SK-N-SH treated with all-trans-retinoic acid at 6 μM for 48 hours (cell line): Measurements from ENCODE around the gene MTAP.

ENCODE experiments used
- ATAC-seq: fragments of 200-7000 bp; cut with Tn5 transposase; 3 replicates; pipeline ENCODE4 v1.9.1; 2020; ENCODE audit warnings: mild to moderate bottlenecking, moderate library complexity
- ARNTL ChIP-seq: fragments of 450-650 bp; formaldehyde crosslinking; IDR thresholded peaks from 2 replicates; pipeline ENCODE4 v1.5.0; 2020; ENCODE audit warnings: low read depth, mild to moderate bottlenecking, moderate library complexity, borderline replicate concordance
- CSDC2 ChIP-seq: fragments of 250-450 bp; sonication (Bioruptor Pico); IDR thresholded peaks from 2 replicates; pipeline ENCODE4 v1.5.0; 2020; ENCODE audit warnings: mild to moderate bottlenecking, moderate library complexity
- ESRRG ChIP-seq: fragments of 250-450 bp; sonication (Bioruptor Pico); IDR thresholded peaks from 2 replicates; pipeline ENCODE4 v1.6.1; 2021; ENCODE audit warnings: mild to moderate bottlenecking
- GLIS3 ChIP-seq: fragments of 250-450 bp; sonication (Bioruptor Pico); IDR thresholded peaks from 2 replicates; pipeline ENCODE4 v1.5.0; 2020; ENCODE audit warnings: mild to moderate bottlenecking, moderate library complexity
- ISL1 ChIP-seq: fragments of 250-450 bp; sonication (Bioruptor Pico); IDR thresholded peaks from 2 replicates; pipeline ENCODE4 v2.1.2; 2022; ENCODE audit warnings: mild to moderate bottlenecking, moderate library complexity
- OSR1 ChIP-seq: fragments of 250-450 bp; sonication (Bioruptor Pico); IDR thresholded peaks from 2 replicates; pipeline ENCODE4 v1.8.0; 2022; ENCODE audit warnings: moderate library complexity, mild to moderate bottlenecking, inconsistent platforms
- PPARA ChIP-seq: fragments of 250-450 bp; sonication (Bioruptor Pico); IDR thresholded peaks from 2 replicates; pipeline ENCODE4 v1.5.0; 2020; ENCODE audit warnings: mild to moderate bottlenecking, borderline replicate concordance
- RARB ChIP-seq: fragments of 250-450 bp; sonication (Bioruptor Pico); IDR thresholded peaks from 2 replicates; pipeline ENCODE4 v1.8.0; 2021; ENCODE audit warnings: mild to moderate bottlenecking, moderate library complexity
- TCF4 ChIP-seq: fragments of 250-450 bp; sonication (Bioruptor Pico); IDR thresholded peaks from 2 replicates; pipeline ENCODE4 v1.8.0; 2021; ENCODE audit warnings: mild to moderate bottlenecking, moderate library complexity, borderline replicate concordance
- TOX ChIP-seq: fragments of 250-450 bp; sonication (Bioruptor Pico); IDR thresholded peaks from 2 replicates; pipeline ENCODE4 v1.8.0; 2021; ENCODE audit warnings: mild to moderate bottlenecking, moderate library complexity, borderline replicate concordance
- ZFP3 ChIP-seq: fragments of 250-450 bp; sonication (Bioruptor Pico); IDR thresholded peaks from 2 replicates; pipeline ENCODE4 v1.5.0; 2020; ENCODE audit warnings: mild to moderate bottlenecking, moderate library complexity
- ZFP30 ChIP-seq: fragments of 450-650 bp; formaldehyde crosslinking; IDR thresholded peaks from 2 replicates; pipeline ENCODE4 v1.5.0; 2022; ENCODE audit warnings: mild to moderate bottlenecking, moderate library complexity
- ZNF565 ChIP-seq: fragments of 450-650 bp; formaldehyde crosslinking; conservative IDR thresholded peaks from 2 replicates; pipeline ENCODE4 v1.5.0; 2020; ENCODE audit warnings: low read depth, mild to moderate bottlenecking, moderate library complexity
- ZNF70 ChIP-seq: fragments of 450-650 bp; formaldehyde crosslinking; IDR thresholded peaks from 2 replicates; pipeline ENCODE4 v1.5.0; 2020; ENCODE audit warnings: mild to moderate bottlenecking, moderate library complexity
- ZNF8 ChIP-seq: fragments of 450-650 bp; formaldehyde crosslinking; IDR thresholded peaks from 2 replicates; pipeline ENCODE4 v1.5.0; 2020; ENCODE audit warnings: mild to moderate bottlenecking, moderate library complexity
- TF ChIP-seq, protein P1 (sequence below): fragments of 250-450 bp; sonication (Bioruptor Pico); IDR thresholded peaks from 2 replicates; pipeline ENCODE4 v1.8.0; 2020; ENCODE audit warnings: mild to moderate bottlenecking, moderate library complexity, borderline replicate concordance
- TF ChIP-seq, protein P2 (sequence below): fragments of 250-450 bp; sonication (Bioruptor Pico); IDR thresholded peaks from 2 replicates; pipeline ENCODE4 v1.5.0; 2020; ENCODE audit warnings: mild to moderate bottlenecking, moderate library complexity
- TF ChIP-seq, protein P3 (sequence below): fragments of 250-450 bp; sonication (Bioruptor Pico); IDR thresholded peaks from 2 replicates; pipeline ENCODE4 v1.5.1; 2020; ENCODE audit warnings: low read depth, mild to moderate bottlenecking, moderate library complexity

MTAP gene

DNA sequence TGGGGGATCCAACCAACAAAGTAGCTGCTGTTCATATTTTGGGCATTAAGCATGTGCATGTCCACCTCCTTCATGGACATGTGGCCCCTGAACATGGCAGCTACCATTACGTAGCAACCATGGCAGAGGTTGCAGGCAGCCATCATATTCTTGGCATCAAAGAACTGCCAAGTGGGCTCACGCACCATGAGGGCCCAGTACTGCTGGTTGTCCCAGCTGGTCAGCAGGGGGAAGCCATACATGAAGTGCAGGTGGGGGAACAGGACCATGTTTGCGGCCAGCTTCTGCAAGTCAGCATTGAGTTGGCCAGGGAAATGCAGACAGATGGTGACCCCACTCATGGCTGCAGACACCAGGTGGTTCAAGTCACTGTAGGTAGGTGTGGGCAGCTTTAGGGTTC lies 9.5 kb downstream of the MTAP start:
- ATAC-seq = no peak
- TF ChIP-seq CSDC2 (no peak), ZNF565 (CRISPR knock-in tag) (no peak), PPARA (CRISPR knock-in tag) (no peak), ZFP3 (CRISPR knock-in tag) (no peak), ZNF70 (CRISPR knock-in tag) (no peak), ISL1 (CRISPR knock-in tag) (no peak), RARB (CRISPR knock-in tag) (no peak), ZNF8 (no peak), ESRRG (no peak), GLIS3 (no peak), TOX (CRISPR knock-in tag) (no peak), ARNTL (no peak)
- TF ChIP-seq, protein P1, sequence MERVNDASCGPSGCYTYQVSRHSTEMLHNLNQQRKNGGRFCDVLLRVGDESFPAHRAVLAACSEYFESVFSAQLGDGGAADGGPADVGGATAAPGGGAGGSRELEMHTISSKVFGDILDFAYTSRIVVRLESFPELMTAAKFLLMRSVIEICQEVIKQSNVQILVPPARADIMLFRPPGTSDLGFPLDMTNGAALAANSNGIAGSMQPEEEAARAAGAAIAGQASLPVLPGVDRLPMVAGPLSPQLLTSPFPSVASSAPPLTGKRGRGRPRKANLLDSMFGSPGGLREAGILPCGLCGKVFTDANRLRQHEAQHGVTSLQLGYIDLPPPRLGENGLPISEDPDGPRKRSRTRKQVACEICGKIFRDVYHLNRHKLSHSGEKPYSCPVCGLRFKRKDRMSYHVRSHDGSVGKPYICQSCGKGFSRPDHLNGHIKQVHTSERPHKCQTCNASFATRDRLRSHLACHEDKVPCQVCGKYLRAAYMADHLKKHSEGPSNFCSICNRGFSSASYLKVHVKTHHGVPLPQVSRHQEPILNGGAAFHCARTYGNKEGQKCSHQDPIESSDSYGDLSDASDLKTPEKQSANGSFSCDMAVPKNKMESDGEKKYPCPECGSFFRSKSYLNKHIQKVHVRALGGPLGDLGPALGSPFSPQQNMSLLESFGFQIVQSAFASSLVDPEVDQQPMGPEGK (CRISPR knock-in tag) = no peak
- TF ChIP-seq, protein P2, sequence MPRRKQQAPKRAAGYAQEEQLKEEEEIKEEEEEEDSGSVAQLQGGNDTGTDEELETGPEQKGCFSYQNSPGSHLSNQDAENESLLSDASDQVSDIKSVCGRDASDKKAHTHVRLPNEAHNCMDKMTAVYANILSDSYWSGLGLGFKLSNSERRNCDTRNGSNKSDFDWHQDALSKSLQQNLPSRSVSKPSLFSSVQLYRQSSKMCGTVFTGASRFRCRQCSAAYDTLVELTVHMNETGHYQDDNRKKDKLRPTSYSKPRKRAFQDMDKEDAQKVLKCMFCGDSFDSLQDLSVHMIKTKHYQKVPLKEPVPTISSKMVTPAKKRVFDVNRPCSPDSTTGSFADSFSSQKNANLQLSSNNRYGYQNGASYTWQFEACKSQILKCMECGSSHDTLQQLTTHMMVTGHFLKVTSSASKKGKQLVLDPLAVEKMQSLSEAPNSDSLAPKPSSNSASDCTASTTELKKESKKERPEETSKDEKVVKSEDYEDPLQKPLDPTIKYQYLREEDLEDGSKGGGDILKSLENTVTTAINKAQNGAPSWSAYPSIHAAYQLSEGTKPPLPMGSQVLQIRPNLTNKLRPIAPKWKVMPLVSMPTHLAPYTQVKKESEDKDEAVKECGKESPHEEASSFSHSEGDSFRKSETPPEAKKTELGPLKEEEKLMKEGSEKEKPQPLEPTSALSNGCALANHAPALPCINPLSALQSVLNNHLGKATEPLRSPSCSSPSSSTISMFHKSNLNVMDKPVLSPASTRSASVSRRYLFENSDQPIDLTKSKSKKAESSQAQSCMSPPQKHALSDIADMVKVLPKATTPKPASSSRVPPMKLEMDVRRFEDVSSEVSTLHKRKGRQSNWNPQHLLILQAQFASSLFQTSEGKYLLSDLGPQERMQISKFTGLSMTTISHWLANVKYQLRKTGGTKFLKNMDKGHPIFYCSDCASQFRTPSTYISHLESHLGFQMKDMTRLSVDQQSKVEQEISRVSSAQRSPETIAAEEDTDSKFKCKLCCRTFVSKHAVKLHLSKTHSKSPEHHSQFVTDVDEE (CRISPR knock-in tag) = no peak

DNA sequence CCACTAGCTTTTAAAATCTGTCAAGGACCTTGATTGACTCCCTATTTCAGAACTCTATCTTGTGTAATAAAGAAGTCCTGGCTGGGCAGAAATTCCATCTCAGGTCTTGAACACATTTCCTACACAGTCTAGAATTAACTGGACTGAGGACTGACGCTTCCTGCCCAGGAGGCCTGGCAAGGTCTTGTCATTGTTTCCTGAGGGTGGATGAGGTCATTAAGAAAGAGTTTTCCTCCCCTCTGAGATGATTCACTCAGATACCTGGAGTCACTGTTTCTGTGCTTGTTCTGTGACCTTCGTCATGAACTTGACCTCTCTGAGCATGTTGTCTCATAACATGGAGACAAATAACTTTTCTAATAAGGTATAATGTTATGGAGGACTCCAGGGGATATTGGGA lies 10.0 kb downstream of the MTAP start:
- ATAC-seq = peak; percentile 15; the same call in 2 of the 3 replicates
- no peak for TF ChIP-seq ZFP3 (CRISPR knock-in tag)

DNA sequence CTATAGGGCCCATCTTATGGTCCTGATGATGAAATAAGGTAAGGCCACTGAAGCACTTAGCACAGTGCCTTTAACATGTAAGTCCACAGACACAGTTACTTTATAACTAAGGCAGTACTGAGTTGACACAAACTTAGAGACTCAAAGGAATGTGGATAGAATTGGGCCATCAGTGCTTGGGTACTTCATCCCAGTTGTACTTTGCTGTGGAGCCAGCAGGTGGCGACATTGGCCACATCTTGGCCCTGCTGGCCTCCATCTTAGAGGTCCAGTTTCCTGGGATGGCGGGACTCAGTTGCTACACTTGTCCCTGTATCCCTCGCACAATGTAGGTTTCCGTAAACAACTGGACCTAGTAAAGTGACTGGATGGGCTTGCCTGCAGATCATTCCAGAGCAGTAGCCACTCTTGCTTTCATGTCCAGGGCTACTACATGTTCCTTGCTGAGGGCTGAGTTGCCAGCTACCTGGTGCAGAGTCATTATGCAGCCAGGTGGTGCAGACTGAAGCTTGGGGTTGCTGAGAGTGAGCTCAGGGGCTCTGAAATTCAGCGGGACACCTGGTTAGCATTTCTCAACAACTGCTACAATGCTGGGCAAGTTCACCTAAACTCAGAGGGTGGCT lies 10.6 kb downstream of the MTAP start:
- TF ChIP-seq CSDC2 (no peak), RARB (CRISPR knock-in tag) (no peak), ZNF70 (CRISPR knock-in tag) (no peak), ESRRG (no peak), ARNTL (no peak), ZFP3 (CRISPR knock-in tag) (no peak), TCF4 (no peak), OSR1 (CRISPR knock-in tag) (no peak)
- TF ChIP-seq, protein P1 (CRISPR knock-in tag) = no peak
- ATAC-seq = peak; percentile 94

DNA sequence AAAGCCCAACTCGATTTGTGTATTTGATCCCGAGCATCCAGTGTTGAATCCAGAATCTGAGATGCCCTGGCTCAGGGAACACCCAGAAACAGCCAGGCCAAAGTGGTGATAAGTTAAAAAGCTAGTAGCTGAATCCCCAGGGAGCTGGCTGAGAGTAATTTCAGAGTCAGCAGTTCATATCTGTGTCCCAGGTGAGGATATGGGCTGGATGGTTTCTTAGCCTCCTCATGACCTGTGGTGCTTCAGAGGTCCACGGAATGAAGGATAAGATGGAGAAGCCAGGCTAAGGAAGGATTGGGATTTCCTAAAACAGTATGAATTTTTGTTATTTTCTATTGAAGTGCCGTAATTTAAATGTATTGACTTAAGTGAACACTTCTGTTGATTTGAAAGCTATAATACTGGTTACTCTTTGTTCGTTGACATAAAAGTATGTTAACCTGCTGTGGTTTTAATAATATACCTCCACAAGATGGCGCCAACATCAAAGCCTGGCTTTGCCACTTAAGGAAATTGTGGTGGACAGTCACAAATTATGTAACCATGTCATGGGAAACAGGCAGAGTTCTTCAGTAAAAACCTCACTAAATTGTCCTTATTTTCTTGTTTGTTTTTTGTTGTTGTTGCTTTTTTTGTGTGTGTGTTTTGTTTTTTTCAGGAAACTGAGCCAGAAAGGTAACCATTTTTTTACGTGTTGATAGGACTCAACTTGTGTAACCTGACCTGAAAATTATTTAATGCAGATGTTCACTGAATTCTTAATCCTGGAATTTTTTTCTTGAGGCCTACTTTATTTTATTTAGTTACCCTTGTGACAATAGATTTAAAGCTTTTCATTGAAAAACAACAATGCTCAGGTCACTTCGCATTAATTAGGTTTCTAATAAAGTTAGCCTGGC lies 11.4 kb downstream of the MTAP start:
- peak; percentile 84 for ATAC-seq
- no peak for TF ChIP-seq ZFP3 (CRISPR knock-in tag)
- no peak for TF ChIP-seq ARNTL
- no peak for TF ChIP-seq PPARA (CRISPR knock-in tag)
- TF ChIP-seq, protein P2 (CRISPR knock-in tag) = no peak
- no peak for TF ChIP-seq TOX (CRISPR knock-in tag)
- TF ChIP-seq, protein P1 (CRISPR knock-in tag) = no peak
- TF ChIP-seq GLIS3 = no peak
- no peak for TF ChIP-seq TCF4
- no peak for TF ChIP-seq ZFP30 (CRISPR knock-in tag)
- TF ChIP-seq ZNF8 = no peak
- TF ChIP-seq, protein P3, sequence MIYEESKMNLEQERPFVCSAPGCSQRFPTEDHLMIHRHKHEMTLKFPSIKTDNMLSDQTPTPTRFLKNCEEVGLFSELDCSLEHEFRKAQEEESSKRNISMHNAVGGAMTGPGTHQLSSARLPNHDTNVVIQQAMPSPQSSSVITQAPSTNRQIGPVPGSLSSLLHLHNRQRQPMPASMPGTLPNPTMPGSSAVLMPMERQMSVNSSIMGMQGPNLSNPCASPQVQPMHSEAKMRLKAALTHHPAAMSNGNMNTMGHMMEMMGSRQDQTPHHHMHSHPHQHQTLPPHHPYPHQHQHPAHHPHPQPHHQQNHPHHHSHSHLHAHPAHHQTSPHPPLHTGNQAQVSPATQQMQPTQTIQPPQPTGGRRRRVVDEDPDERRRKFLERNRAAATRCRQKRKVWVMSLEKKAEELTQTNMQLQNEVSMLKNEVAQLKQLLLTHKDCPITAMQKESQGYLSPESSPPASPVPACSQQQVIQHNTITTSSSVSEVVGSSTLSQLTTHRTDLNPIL = no peak
- TF ChIP-seq OSR1 (CRISPR knock-in tag) = no peak
- TF ChIP-seq ISL1 (CRISPR knock-in tag) = no peak
